HG02970 (cell line): ENCODE measurements around the gene TMTC2.
"Not testable (repeated sequence)": the region's sequence is repeated elsewhere in the genome, so short reads cannot be mapped to it uniquely, and the experiment has no call there.

ENCODE experiments used
- ATAC-seq: cut with Tn5 transposase; IDR thresholded peaks from one replicate; pipeline ENCODE4 v1.9.1; 2021; ENCODE audit warnings: mild to moderate bottlenecking, moderate library complexity, moderate number of reproducible peaks; ENCODE audit not compliant: unreplicated experiment, low FRiP score

TMTC2 gene

DNA sequence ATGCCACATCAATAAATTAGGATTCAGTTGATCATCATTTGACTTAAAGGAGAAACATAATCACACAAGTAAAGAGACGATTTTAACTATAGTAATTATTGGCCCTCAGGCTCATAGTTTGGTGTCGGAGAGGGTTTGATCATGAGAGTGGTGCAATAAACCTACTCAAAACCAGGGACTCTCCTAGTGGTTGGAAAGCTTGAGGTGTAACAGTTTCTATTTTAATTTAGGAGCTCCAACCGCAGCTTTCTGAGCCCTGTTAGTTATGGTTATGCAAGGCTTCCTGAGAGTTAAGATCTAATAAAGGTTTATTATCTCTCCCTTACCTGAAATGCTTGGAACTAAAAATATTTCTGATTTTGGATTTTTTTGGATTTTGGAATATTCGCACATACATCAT is 36.4 kb downstream of the TMTC2 start:
- no peak for ATAC-seq

DNA sequence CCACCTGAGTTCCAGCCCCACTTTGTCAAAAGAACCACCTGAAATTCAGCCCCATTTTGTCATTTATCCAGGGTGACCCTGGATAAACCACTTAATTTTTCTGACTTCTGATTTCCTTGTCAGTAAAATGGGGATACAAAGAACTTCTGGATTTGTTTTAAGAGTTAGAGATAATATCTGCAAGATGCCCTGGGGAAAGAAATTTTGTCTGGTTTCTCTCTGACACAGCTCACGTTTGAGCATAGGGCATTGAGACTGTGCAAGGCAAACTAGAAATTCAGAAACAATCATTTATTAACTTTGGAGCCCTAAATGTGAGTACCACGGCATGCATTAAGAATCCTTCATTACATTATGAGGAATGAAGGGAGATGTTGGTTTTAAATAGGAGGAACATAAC is 37.2 kb downstream of the TMTC2 start:
- no peak for ATAC-seq

- no peak for ATAC-seq
These were observed 39.0 kb downstream of the TMTC2 start for GRCh38 chr12:82725741-82726140.

DNA sequence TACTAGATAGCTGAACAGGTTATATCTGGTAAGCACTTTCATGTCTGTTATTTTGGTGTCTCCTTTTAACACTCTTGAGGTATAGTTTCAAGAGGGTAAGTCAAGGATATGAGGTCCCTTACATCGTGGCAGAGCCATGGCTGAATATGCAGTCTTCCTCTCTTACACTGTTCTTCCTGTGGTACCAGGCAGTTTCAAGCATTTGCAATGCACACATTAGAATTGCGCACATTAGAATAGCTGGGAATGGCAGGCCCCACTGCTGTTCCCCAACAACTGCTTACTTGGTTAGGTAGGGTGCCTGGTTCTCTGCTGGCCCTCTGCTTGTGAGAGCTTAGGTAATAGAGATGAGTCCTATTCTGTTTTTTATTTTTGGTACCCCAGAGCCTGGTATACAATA is 41.2 kb downstream of the TMTC2 start:
- ATAC-seq: no peak

DNA sequence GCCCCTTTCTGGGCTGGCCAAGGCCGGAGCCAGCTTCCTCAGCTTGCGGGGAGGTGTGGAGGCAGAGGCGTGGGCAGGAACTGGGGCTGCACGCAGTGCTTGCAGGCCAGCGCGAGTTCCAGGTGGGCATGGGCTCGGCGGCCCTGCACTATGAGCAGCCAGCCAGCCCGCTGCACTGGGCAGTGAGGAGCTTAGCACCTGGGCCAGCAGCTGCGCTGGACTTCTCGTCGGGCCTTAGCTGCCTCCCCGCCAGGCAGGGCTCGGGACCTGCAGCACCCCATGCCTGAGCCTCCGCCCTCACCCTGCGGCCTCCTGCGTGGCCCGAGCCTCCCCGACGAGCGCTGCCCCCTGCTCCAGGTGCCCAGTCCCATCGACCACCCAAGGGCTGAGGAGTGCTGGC is 42.0 kb downstream of the TMTC2 start:
- ATAC-seq: no peak

GRCh38 chr12:82730953-82731459 is 44.3 kb downstream of the TMTC2 start:
- no peak for ATAC-seq

GRCh38 chr12:82740129-82741000 is 53.7 kb downstream of the TMTC2 start:
- ATAC-seq: no peak

DNA sequence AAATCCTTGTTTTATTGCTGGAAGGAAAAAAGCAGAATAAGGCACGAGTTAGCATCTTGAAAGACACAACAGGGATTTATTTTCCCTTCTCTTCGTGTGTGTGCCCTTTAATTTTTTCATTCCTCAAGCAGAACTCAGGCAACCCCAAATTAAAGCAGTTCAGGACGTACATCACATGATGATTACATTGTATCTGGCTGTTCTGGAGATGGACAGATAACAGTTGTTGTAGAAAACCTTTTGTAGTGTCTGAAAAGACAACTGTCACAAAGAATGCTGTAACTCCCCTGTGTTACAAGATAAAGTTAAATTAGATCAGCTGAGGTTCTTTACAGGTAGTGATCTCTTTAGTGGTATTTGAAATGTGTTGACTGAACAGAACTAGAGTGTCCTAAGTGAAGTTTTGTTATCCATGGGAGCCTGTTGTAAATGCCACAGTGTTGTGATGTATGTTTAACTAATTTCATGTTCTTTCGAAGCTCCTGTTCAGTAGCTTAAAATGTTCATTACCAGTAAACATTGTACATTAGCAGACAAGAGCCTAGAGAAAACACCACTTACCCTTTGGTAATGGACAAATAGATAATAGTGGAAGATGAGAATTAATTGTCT is 58.5 kb downstream of the TMTC2 start:
- ATAC-seq: no peak

DNA sequence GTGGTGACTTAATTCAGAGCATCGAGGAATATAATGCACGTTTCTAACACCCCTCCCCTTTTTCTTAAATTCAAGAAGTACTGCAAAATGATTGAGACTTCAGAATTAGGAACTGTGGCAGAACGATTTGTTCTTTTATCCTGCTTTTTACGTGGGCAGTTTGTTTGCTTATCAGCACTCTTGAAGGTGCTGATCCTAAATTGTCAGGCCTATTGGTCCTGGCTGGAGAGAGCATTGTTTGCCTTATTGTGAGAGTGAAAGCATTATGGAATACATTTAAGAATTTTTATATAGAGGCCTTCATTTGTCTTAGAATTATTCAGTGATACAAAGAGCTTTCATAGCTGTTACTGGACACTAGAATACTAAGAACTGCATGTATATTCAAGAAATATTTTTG is 59.1 kb downstream of the TMTC2 start:
- no peak for ATAC-seq

- no peak for ATAC-seq
These were observed 60.0 kb downstream of the TMTC2 start for GRCh38 chr12:82746668-82747067.

GRCh38 chr12:82749015-82749414 is 62.3 kb downstream of the TMTC2 start:
- ATAC-seq: no peak

- ATAC-seq: no peak
These were observed 68.2 kb downstream of the TMTC2 start for GRCh38 chr12:82754856-82755255.

GRCh38 chr12:82756303-82756702 is 69.6 kb downstream of the TMTC2 start:
- ATAC-seq: no peak

DNA sequence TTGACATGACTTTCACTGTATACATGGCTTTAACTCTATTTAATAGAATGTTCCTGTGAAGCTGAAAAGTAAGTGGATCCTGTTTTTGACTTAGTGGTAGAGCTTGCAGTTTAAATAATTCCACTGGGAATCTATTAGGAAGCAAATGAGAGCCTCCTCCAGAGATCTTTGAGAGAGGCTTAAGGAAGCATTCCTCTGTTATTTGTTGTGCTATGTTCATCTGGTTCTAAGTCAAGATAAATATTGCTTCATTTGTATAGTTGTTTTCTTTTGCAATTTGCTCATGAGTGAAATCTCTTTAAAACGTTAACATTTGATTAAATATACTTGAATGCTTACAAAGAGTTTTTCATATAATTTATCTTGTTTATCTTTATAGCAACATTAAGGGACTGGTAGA is 70.4 kb downstream of the TMTC2 start:
- no peak for ATAC-seq

DNA sequence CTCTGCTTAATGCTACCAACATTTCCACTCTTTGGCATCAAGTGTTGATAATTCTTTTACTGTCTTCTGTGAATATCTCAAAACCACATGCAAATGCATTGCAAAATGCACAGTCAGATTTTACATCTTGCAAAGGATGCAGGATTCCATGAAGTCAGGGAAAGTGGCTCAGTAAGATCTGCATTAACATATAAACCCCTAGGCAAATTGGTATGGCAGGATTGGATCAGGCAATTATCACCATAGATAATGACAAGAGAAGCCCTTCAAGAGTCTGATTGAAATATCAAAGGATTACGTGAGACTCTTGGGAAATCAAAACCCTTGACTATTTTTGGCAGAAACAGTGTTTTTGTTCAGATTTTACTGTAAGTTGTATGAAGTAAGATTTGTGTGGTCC is 71.0 kb downstream of the TMTC2 start:
- ATAC-seq: no peak

DNA sequence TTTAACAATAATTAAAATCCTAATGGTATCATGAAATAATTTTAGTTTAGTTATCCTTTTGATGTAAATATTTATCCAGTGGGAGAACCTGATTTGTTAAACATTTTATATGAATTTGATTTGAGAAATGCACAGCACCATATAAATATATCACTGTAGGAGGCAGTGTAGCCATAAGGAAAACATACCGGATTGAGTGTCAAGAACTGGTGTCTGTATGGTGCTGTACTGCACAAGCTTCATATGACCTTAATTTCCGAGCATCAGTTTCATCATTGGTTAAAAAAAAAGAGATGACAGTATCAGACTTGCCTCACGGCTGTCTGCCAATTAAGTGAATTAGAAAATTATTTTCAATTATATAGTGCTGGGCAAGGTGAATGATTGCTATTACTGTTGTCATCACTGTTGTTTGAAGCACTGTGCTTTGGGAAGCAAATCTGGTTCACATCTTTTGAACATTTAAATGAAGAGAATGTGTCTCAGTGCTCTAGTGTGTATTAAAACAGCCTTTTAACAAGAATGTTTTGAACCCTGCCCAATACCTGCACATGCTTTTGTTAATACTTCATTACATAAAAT is 72.1 kb downstream of the TMTC2 start:
- ATAC-seq: no peak

- no peak for ATAC-seq
These were observed 73.7 kb downstream of the TMTC2 start for GRCh38 chr12:82760423-82760822.

GRCh38 chr12:82765206-82765605 is 78.5 kb downstream of the TMTC2 start:
- not testable (repeated sequence) for ATAC-seq

GRCh38 chr12:82765971-82766705 is 79.4 kb downstream of the TMTC2 start:
- ATAC-seq: no peak

GRCh38 chr12:82774666-82775065 is 88.0 kb downstream of the TMTC2 start:
- no peak for ATAC-seq

GRCh38 chr12:82780517-82780916 is 93.8 kb downstream of the TMTC2 start:
- no peak for ATAC-seq
